ENCODE data around the gene SPHKAP.

DNA sequence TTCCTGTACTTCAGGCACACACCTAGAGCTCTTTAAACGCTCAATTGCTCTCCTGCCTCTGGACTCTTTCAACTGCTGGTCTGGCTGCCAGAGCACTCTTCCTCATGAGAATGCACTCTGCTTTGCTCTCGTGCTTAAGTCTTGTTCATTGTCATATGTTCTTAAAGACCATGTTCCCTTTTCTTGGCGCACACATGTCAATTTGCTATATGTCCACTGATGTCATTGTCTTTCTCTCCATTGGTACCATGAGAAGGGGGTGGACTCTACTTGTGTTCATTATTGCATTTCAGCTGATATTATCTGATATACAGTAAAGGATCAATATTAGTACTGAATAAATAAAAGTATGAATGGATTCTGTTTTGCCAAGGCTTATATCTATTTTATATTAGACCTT, 16.8 kb downstream of the SPHKAP start:
- no peak for TF ChIP-seq EZH2 (IDR thresholded peaks at IDR 0.05; ENCODE audit: borderline replicate concordance, low read length)
- TF ChIP-seq, protein P1, sequence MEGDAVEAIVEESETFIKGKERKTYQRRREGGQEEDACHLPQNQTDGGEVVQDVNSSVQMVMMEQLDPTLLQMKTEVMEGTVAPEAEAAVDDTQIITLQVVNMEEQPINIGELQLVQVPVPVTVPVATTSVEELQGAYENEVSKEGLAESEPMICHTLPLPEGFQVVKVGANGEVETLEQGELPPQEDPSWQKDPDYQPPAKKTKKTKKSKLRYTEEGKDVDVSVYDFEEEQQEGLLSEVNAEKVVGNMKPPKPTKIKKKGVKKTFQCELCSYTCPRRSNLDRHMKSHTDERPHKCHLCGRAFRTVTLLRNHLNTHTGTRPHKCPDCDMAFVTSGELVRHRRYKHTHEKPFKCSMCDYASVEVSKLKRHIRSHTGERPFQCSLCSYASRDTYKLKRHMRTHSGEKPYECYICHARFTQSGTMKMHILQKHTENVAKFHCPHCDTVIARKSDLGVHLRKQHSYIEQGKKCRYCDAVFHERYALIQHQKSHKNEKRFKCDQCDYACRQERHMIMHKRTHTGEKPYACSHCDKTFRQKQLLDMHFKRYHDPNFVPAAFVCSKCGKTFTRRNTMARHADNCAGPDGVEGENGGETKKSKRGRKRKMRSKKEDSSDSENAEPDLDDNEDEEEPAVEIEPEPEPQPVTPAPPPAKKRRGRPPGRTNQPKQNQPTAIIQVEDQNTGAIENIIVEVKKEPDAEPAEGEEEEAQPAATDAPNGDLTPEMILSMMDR (IDR thresholded peaks at IDR 0.05; ENCODE audit: low read length): no peak
